GM19351 (cell line): ENCODE measurements around the gene LEMD2.

ENCODE experiments used
- ATAC-seq: cut with Tn5 transposase; IDR thresholded peaks from one replicate; pipeline ENCODE4 v1.9.1; 2021; ENCODE audit warnings: mild to moderate bottlenecking, moderate library complexity; ENCODE audit not compliant: unreplicated experiment

Gene LEMD2

GRCh38 chr6:33742837-33743236, 46.1 kb downstream of the LEMD2 start:
- ATAC-seq, result no peak

- ATAC-seq, result no peak
These were observed 46.8 kb downstream of the LEMD2 start for GRCh38 chr6:33742092-33742491.

GRCh38 chr6:33740794-33741193, 48.1 kb downstream of the LEMD2 start:
- no peak for ATAC-seq

GRCh38 chr6:33740204-33740608, 48.7 kb downstream of the LEMD2 start:
- no peak for ATAC-seq

GRCh38 chr6:33739571-33739970, 49.4 kb downstream of the LEMD2 start:
- ATAC-seq, result no peak

GRCh38 chr6:33738879-33739278, 50.1 kb downstream of the LEMD2 start:
- ATAC-seq, result no peak

- no peak for ATAC-seq
These were observed 50.8 kb downstream of the LEMD2 start for GRCh38 chr6:33738153-33738552.

- no peak for ATAC-seq
These were observed 51.5 kb downstream of the LEMD2 start for GRCh38 chr6:33737267-33738026.

- ATAC-seq, result no peak
These were observed 53.7 kb downstream of the LEMD2 start for GRCh38 chr6:33735216-33735615.

GRCh38 chr6:33733709-33734007, 55.3 kb downstream of the LEMD2 start:
- ATAC-seq, result no peak

GRCh38 chr6:33732817-33733708, 55.9 kb downstream of the LEMD2 start:
- ATAC-seq, result no peak

GRCh38 chr6:33732385-33732784, 56.5 kb downstream of the LEMD2 start:
- ATAC-seq, result no peak

GRCh38 chr6:33731751-33732282, 57.1 kb downstream of the LEMD2 start:
- no peak for ATAC-seq

GRCh38 chr6:33731035-33731434, 57.9 kb downstream of the LEMD2 start:
- no peak for ATAC-seq

GRCh38 chr6:33730611-33731010, 58.3 kb downstream of the LEMD2 start:
- ATAC-seq, result no peak

GRCh38 chr6:33729059-33729458, 59.9 kb downstream of the LEMD2 start:
- ATAC-seq, result no peak

GRCh38 chr6:33728438-33728837, 60.5 kb downstream of the LEMD2 start:
- ATAC-seq, result no peak

- no peak for ATAC-seq
These were observed 61.0 kb downstream of the LEMD2 start for GRCh38 chr6:33727932-33728331.

- ATAC-seq, result no peak
These were observed 61.8 kb downstream of the LEMD2 start for GRCh38 chr6:33727126-33727525.

- ATAC-seq, result no peak
These were observed 62.2 kb downstream of the LEMD2 start for GRCh38 chr6:33726696-33727095.

- no peak for ATAC-seq
These were observed 62.8 kb downstream of the LEMD2 start for GRCh38 chr6:33725891-33726673.
